NT2/D1 (cell line): ENCODE results near the gene LSG1.

ENCODE experiments used
- SUZ12 ChIP-seq: IDR thresholded peaks from 2 replicates; pipeline ENCODE4 v1.6.1; 2011; ENCODE audit not compliant: insufficient read length, insufficient read depth; ENCODE audit errors: extremely low read depth
- YY1 ChIP-seq: IDR thresholded peaks from 2 replicates; pipeline ENCODE4 v1.6.1; 2011; ENCODE audit not compliant: insufficient read length, insufficient read depth

- TF ChIP-seq YY1 (no peak), SUZ12 (no peak)
These were observed 39.1 kb downstream of the LSG1 start for GRCh38 chr3:194632809-194633348.
